ENCODE results near the gene ALDH16A1. TPM values are rescaled to one million over a fixed set of nuclear protein-coding genes. Genes with fewer than 3 reads are reported as not detected.
A peak's percentile ranks its signal among the peaks of the same experiment; 100 is the strongest.

ALDH16A1 gene
- total RNA-seq, 1 experiment from 2014 or later: 34.2 TPM

- Mint-ChIP-seq H3K36me3 (ENCODE audit: insufficient read depth, unreplicated experiment) (peaks cover 83% of the 10 kb centered on the region), H3K9me3 (ENCODE audit: unreplicated experiment) (no peaks in the 10 kb centered on the region), H3K4me3 (ENCODE audit: unreplicated experiment) (peak overlapping the region; percentile 95), H3K27ac (ENCODE audit: low read depth, unreplicated experiment) (no peak overlapping the region), H3K27me3 (ENCODE audit: insufficient read depth, unreplicated experiment) (no peaks in the 10 kb centered on the region), H3K4me1 (ENCODE audit: insufficient read depth, unreplicated experiment) (no peaks in the 10 kb centered on the region)
- no TSS peak for BruUV-seq (replicated peaks)
- no peak for TF ChIP-seq CTCF (IDR thresholded peaks at IDR 0.05; ENCODE audit: unreplicated experiment)
- intact Hi-C loops (cut with micrococcal nuclease): no loop called here
- no peak for DNase-seq (ENCODE audit: unreplicated experiment)
- ChIA-PET POLR2A (interaction anchor here (3.4 kb wide), 1 partner anchor 38 kb away, joined by 37 read pairs; the partner anchor contains the start of genes ALDH16A1 and PIH1D1), CTCF (interaction anchor here (0.6 kb wide), 1 partner anchor 196 kb away, joined by 3 read pairs; no protein-coding TSS in a partner anchor)
These were observed 37.4 kb downstream of the ALDH16A1 start for GRCh38 chr19:49490287-49491029.

GRCh38 chr19:49491030-49491803, 38.2 kb downstream of the ALDH16A1 start:
- Mint-ChIP-seq H3K27me3 (ENCODE audit: insufficient read depth, unreplicated experiment) (no peaks in the 10 kb centered on the region), H3K27ac (ENCODE audit: low read depth, unreplicated experiment) (no peak overlapping the region), H3K4me1 (ENCODE audit: insufficient read depth, unreplicated experiment) (no peaks in the 10 kb centered on the region), H3K36me3 (ENCODE audit: insufficient read depth, unreplicated experiment) (peaks cover 90% of the 10 kb centered on the region), H3K4me3 (ENCODE audit: unreplicated experiment) (peak overlapping the region; percentile 95), H3K9me3 (ENCODE audit: unreplicated experiment) (no peaks in the 10 kb centered on the region)
- POLR2A ChIA-PET: interaction anchor here (0.6 kb wide), 1 partner anchor 1314 kb away, joined by 3 read pairs; no protein-coding TSS in a partner anchor
- no peak for DNase-seq (ENCODE audit: unreplicated experiment)
- no peak for TF ChIP-seq CTCF (IDR thresholded peaks at IDR 0.05; ENCODE audit: unreplicated experiment)
- BruUV-seq (replicated peaks): no TSS peak
- intact Hi-C loops (cut with micrococcal nuclease): no loop called here
- CTCF ChIA-PET: interaction anchor here (0.6 to 0.7 kb wide), 2 partner anchors 12 to 195 kb away, joined by 3 read pairs; no protein-coding TSS in a partner anchor

GRCh38 chr19:49491804-49492572, 39.0 kb downstream of the ALDH16A1 start:
- no peaks in the 10 kb centered on the region for H3K9me3 Mint-ChIP-seq (ENCODE audit: unreplicated experiment)
- CTCF ChIA-PET: no interaction called here
- no peak for TF ChIP-seq CTCF (IDR thresholded peaks at IDR 0.05; ENCODE audit: unreplicated experiment)
- H3K36me3 Mint-ChIP-seq (ENCODE audit: insufficient read depth, unreplicated experiment): peaks cover 98% of the 10 kb centered on the region
- intact Hi-C loops (cut with micrococcal nuclease): no loop called here
- no peak overlapping the region for H3K4me3 Mint-ChIP-seq (ENCODE audit: unreplicated experiment)
- no peak for DNase-seq (ENCODE audit: unreplicated experiment)
- no peak overlapping the region for H3K27ac Mint-ChIP-seq (ENCODE audit: low read depth, unreplicated experiment)
- POLR2A ChIA-PET: interaction anchor here (0.6 to 1.4 kb wide), 5 partner anchors 17 to 1313 kb away, joined by 3 read pairs; partner anchors contain the start of genes PRR12, RRAS and SCAF1
- H3K27me3 Mint-ChIP-seq (ENCODE audit: insufficient read depth, unreplicated experiment): no peaks in the 10 kb centered on the region
- H3K4me1 Mint-ChIP-seq (ENCODE audit: insufficient read depth, unreplicated experiment): no peaks in the 10 kb centered on the region
- BruUV-seq (replicated peaks): TSS peak; percentile 6
